Chondrocyte (in vitro differentiated cells): Measurements from ENCODE around the gene GALK1. TPM values are rescaled to one million over a fixed set of nuclear protein-coding genes. Genes with fewer than 3 reads are reported as not detected.

Experiments
- DNase-seq: peaks from one replicate; pipeline ENCODE4 v3.0.0; 2021; ENCODE audit warnings: mixed read lengths, low spot score
- H3K27ac Mint-ChIP-seq: one replicate; pipeline ENCODE4 v1.8.0; 2021; ENCODE audit warnings: mild to moderate bottlenecking, moderate library complexity, mixed read lengths; ENCODE audit not compliant: unreplicated experiment
- H3K27me3 Mint-ChIP-seq: 2 replicates; pipeline ENCODE4 v1.8.0; 2021; ENCODE audit warnings: low read depth, mixed read lengths
- H3K36me3 Mint-ChIP-seq: 2 replicates; pipeline ENCODE4 v1.8.0; 2021; ENCODE audit warnings: low read depth, mixed read lengths
- H3K4me1 Mint-ChIP-seq: 2 replicates; pipeline ENCODE4 v1.8.0; 2021; ENCODE audit warnings: low read depth, mild to moderate bottlenecking, mixed read lengths
- H3K4me3 Mint-ChIP-seq: one replicate; pipeline ENCODE4 v1.8.0; 2021; ENCODE audit warnings: mild to moderate bottlenecking, moderate library complexity, mixed read lengths; ENCODE audit not compliant: unreplicated experiment
- H3K9me3 Mint-ChIP-seq: 2 replicates; pipeline ENCODE4 v1.8.0; 2021; ENCODE audit warnings: low read depth, mixed read lengths
- CTCF ChIP-seq: fragments of 200-600 bp; sonication (generic); IDR thresholded peaks from 2 replicates; pipeline ENCODE4 v1.5.0; 2021; ENCODE audit warnings: antibody characterized with exemption, mild to moderate bottlenecking, moderate library complexity
- total RNA-seq: library from RNA; stranded (reverse); gene quantifications from 3 replicates; pipeline ENCODE4 v1.2.1, GENCODE V29; 2021

The GALK1 gene
- total RNA-seq, 1 donor from 2014 or later: 27.8 TPM

DNA sequence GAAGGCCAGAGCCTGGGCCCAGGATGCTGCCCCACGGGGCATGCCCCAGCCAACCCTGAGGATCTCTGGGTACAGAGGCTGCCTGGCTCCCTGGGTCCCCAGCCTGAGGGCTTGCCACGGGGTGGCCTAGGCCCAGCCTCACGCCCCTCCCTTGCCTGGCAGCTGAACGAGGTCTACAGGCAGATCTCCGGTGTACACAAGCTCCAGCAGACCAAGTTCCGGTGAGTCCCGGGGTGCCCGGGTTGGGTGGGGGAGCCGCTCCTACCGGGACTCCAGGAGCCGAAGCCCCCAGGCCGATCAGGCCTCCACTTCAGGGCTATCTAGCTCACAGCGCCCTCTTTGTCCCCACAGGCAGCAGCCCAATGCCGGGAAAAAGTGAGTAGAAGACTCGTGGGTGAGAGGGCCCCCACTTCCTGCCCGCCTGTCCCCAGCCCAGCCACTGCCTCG lies 24.3 kb downstream of the GALK1 start:
- Mint-ChIP-seq H3K27ac (no peak overlapping the region), H3K9me3 (no peaks in the 10 kb centered on the region), H3K4me1 (peaks cover 3% of the 10 kb centered on the region), H3K36me3 (no peaks in the 10 kb centered on the region), H3K4me3 (no peak overlapping the region), H3K27me3 (no peaks in the 10 kb centered on the region)
- no peak for TF ChIP-seq CTCF
- DNase-seq: peak; percentile 85

GRCh38 chr17:75740215-75740614 lies 24.8 kb downstream of the GALK1 start:
- H3K36me3 Mint-ChIP-seq: no peaks in the 10 kb centered on the region
- no peak overlapping the region for H3K4me3 Mint-ChIP-seq
- H3K9me3 Mint-ChIP-seq: no peaks in the 10 kb centered on the region
- peaks cover 3% of the 10 kb centered on the region for H3K4me1 Mint-ChIP-seq
- peak; percentile 82 for DNase-seq
- no peak for TF ChIP-seq CTCF
- H3K27ac Mint-ChIP-seq: no peak overlapping the region
- H3K27me3 Mint-ChIP-seq: no peaks in the 10 kb centered on the region

- H3K36me3 Mint-ChIP-seq: no peaks in the 10 kb centered on the region
Observed at GRCh38 chr17:75739801-75740200, 25.2 kb downstream of the GALK1 start.

DNA sequence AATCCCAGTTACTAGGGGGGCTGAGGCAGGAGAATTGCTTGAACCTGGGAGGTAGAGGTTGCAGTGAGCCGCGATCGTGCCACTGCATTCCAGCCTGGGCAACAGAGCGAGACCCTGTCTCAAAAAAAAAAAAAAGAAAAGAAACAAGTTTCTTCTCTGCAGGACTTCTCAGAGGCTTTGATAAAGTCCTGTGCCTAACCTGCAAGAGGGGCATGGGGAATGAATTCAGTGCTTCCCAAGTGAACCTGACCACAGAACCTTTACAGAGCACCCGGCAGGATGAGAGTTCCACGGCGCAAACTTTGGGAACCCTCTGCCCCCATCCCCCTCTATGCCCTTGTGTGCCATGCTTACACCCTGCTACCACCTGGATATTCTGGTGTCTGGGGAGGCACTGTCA lies 25.8 kb downstream of the GALK1 start:
- H3K4me3 Mint-ChIP-seq: no peak overlapping the region
- no peak for TF ChIP-seq CTCF
- no peak for DNase-seq
- no peaks in the 10 kb centered on the region for H3K9me3 Mint-ChIP-seq
- no peaks in the 10 kb centered on the region for H3K27me3 Mint-ChIP-seq
- H3K4me1 Mint-ChIP-seq: peaks cover 3% of the 10 kb centered on the region
- H3K27ac Mint-ChIP-seq: no peak overlapping the region
- no peaks in the 10 kb centered on the region for H3K36me3 Mint-ChIP-seq

More at GRCh38 chr17:75739801-75740200, 25.2 kb downstream of the GALK1 start:
- H3K27ac Mint-ChIP-seq: no peak overlapping the region
- H3K4me3 Mint-ChIP-seq: no peak overlapping the region
- peaks cover 3% of the 10 kb centered on the region for H3K4me1 Mint-ChIP-seq
- no peak for TF ChIP-seq CTCF
- H3K27me3 Mint-ChIP-seq: no peaks in the 10 kb centered on the region
- DNase-seq: peak; percentile 78
- no peaks in the 10 kb centered on the region for H3K9me3 Mint-ChIP-seq

DNA sequence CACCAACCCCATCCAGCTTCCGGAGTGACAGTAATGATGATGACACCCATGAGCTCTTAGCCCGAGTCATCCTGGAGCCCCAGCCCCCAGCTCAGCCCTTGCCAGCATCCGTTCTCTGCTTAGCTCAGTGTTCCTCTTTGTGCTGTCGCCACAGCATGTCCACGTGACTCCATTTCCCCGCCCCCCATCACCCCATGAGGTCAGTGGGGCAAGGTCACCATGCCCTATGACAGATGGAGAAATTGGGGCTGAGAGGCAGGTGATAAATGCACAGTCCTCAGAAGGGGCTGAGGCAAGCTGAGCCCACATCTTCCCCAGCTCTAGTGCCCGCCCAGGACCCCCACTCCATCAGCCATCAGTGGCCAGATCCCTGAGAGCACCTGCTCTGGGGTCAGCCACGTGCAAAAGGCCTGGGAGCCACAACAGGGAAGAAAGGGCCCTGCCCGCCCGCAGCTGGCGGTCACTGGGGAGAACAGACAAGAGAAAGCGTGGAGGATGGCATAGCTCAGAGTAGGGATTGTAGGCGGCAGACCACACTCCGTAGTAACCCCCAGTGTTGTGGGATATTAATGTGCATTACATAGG lies 26.7 kb downstream of the GALK1 start:
- Mint-ChIP-seq H3K9me3 (no peaks in the 10 kb centered on the region), H3K4me3 (no peak overlapping the region), H3K27ac (no peak overlapping the region), H3K27me3 (no peaks in the 10 kb centered on the region), H3K36me3 (no peaks in the 10 kb centered on the region), H3K4me1 (peaks cover 3% of the 10 kb centered on the region)
- DNase-seq: no peak
- TF ChIP-seq CTCF: no peak
